Measurements from ENCODE around the gene CALCR. TPM values are rescaled to one million over a fixed set of nuclear protein-coding genes. Genes with fewer than 3 reads are reported as not detected.

CALCR gene
- total RNA-seq, 2 experiments from 2014 or later: not detected

GRCh38 chr7:93399642-93400041 is 174.9 kb downstream of the CALCR start:
- H3K27ac Mint-ChIP-seq: no peak overlapping the region
- H3K27me3 Mint-ChIP-seq: peaks cover 2% of the 10 kb centered on the region

DNA sequence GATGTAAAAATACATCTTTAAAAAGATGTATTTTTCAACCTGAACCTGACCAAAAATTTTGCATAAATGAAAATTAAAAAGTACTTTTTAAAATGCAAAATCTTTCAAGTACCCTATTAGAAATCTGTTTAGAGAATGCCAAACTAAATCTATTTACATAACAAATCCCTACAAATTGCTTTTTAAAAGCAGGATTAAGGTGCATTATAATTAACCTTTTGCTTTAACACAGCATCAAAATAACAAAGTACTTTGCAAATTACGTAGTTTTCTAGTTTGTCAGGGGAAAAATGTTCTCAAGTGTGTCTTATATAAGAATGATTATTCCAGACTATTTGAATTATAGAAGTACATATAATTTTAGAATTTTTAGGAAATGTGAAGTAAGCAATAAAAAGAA is 181.5 kb downstream of the CALCR start:
- Mint-ChIP-seq H3K4me3 (no peak overlapping the region), H3K27me3 (peaks cover 2% of the 10 kb centered on the region), H3K36me3 (no peaks in the 10 kb centered on the region), H3K27ac (no peak overlapping the region), H3K4me1 (no peaks in the 10 kb centered on the region), H3K9me3 (no peaks in the 10 kb centered on the region)
- DNase-seq (no peak), ATAC-seq (ENCODE audit: low read depth) (no peak)
- POLR2A ChIA-PET: no interaction called here

More at GRCh38 chr7:93399642-93400041, 174.9 kb downstream of the CALCR start:
- H3K9me3 Mint-ChIP-seq: no peaks in the 10 kb centered on the region
- POLR2A ChIA-PET: no interaction called here
- ATAC-seq (ENCODE audit: low read depth): no peak
- no peak for DNase-seq
- no peak overlapping the region for H3K4me3 Mint-ChIP-seq
- no peaks in the 10 kb centered on the region for H3K36me3 Mint-ChIP-seq
- no peaks in the 10 kb centered on the region for H3K4me1 Mint-ChIP-seq

GRCh38 chr7:93390660-93391059 is 183.9 kb downstream of the CALCR start:
- Mint-ChIP-seq H3K4me3 (no peak overlapping the region), H3K27me3 (peaks cover 2% of the 10 kb centered on the region), H3K36me3 (no peaks in the 10 kb centered on the region), H3K27ac (no peak overlapping the region), H3K4me1 (no peaks in the 10 kb centered on the region), H3K9me3 (no peaks in the 10 kb centered on the region)
- DNase-seq (no peak), ATAC-seq (ENCODE audit: low read depth) (no peak)
- POLR2A ChIA-PET: no interaction called here

DNA sequence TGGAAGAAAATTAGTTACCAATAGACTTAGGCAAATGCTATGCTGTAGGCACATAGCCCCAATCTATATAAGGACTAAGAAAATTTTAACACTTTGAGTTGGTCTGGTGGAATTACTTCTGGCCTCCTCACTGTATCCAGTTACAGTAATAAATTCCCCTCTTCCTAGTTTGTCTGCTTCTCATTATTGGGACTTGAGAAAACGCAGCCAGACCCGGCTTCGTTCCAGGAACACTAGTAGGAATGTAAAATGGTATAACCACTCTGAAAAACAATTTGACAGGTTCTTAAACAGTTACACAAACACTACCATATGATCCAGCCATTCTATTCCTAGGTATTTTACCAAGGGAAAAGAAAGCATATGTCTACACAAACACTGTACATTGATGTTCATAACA is 192.2 kb downstream of the CALCR start:
- ATAC-seq (ENCODE audit: low read depth) (no peak), DNase-seq (no peak)
- peaks cover 3% of the 10 kb centered on the region for H3K27me3 Mint-ChIP-seq
- no peak overlapping the region for H3K4me3 Mint-ChIP-seq
- no peaks in the 10 kb centered on the region for H3K9me3 Mint-ChIP-seq
- no peaks in the 10 kb centered on the region for H3K36me3 Mint-ChIP-seq
- peaks cover under 1% of the 10 kb centered on the region for H3K4me1 Mint-ChIP-seq
- no peak overlapping the region for H3K27ac Mint-ChIP-seq
- POLR2A ChIA-PET: no interaction called here

DNA sequence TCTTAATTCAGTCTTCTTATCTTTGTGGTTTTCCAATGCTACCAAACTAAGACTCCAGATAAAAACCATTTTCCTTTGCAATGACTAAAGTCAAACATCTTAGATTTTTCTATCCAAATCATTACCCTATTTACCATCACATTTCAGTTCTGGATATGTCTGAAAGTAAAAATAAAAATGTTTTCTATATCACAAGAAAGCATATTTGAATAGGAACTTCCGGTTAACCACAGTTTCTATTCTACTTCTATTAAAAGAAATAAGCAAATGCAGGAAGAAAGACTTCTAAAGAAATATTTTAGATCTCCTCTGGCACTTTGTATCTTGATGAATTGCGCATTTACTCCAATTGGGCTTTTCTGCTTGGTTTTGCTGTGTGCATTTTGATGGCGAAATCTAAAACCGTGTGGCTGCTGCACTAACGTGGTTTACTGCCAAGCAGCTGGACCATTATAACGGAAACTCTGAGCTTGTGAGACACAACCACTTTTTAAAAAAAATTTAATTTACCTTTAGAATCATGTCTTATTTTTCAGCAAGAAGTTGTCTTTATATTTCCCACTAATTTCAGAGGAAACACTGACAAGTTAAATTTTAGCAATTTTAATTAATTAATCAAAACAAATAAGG is 196.3 kb downstream of the CALCR start:
- no peak for ATAC-seq (ENCODE audit: low read depth)
- H3K9me3 Mint-ChIP-seq: no peaks in the 10 kb centered on the region
- no peaks in the 10 kb centered on the region for H3K27me3 Mint-ChIP-seq
- no peak overlapping the region for H3K4me3 Mint-ChIP-seq
- POLR2A ChIA-PET: interaction anchor here (0.5 kb wide), 1 partner anchor 92 kb away, joined by 3 read pairs; no protein-coding TSS in a partner anchor
- no peak overlapping the region for H3K27ac Mint-ChIP-seq
- peaks cover 4% of the 10 kb centered on the region for H3K4me1 Mint-ChIP-seq
- no peak for DNase-seq
- no peaks in the 10 kb centered on the region for H3K36me3 Mint-ChIP-seq

DNA sequence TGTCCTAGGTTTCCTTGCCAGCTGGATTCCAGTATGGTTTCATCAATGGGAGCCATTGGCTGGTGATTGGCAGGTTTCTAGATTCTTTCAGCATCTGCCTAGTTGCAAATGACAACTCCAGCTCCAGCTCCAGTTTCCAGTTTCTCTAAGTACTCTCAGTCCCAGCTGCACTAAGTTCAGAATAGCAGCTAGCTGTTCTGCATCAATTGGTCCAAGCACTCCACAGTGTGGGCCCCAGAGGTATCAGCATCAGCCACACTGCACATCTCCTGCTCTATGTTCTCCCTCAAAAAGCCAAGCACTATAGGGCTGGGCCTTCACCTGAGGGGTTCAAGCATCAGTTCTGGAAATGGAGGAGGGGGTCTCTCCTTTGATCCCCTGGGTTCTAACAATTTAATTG is 198.9 kb downstream of the CALCR start:
- peaks cover 4% of the 10 kb centered on the region for H3K4me1 Mint-ChIP-seq
- H3K27ac Mint-ChIP-seq: no peak overlapping the region
- no peak overlapping the region for H3K4me3 Mint-ChIP-seq
- H3K9me3 Mint-ChIP-seq: no peaks in the 10 kb centered on the region
- DNase-seq (no peak), ATAC-seq (ENCODE audit: low read depth) (no peak)
- H3K36me3 Mint-ChIP-seq: no peaks in the 10 kb centered on the region
- peaks cover 2% of the 10 kb centered on the region for H3K27me3 Mint-ChIP-seq
- POLR2A ChIA-PET: no interaction called here

Small RNA genes lying within 50 kb of the gene (microRNA-seq; reads per million reads assigned to microRNA genes)
- gene MIR489: not detected
- not detected for gene MIR653
